H1 (cell line): ENCODE data around the gene TBX18. TPM values are rescaled to one million over a fixed set of nuclear protein-coding genes. Genes with fewer than 3 reads are reported as not detected.

Source experiments
- NANOG ChIP-seq: IDR thresholded peaks from 2 replicates; pipeline ENCODE4 v1.6.1; 2011; ENCODE audit warnings: low read length, low read depth, mild to moderate bottlenecking, inconsistent platforms; ENCODE audit not compliant: insufficient read depth, poor library complexity, severe bottlenecking
- NRF1 ChIP-seq: IDR thresholded peaks from 2 replicates; pipeline ENCODE4 v1.6.1; 2011; ENCODE audit warnings: mild to moderate bottlenecking, low read depth, low read length, improper control_type of control experiment
- POLR2A ChIP-seq, 2 experiments: IDR thresholded peaks; 1 replicate in 1 of 2; 2 replicates in 1 of 2; pipeline ENCODE4 v1.6.1; 2011; ENCODE audit warnings: low read depth in 2 of 2, low read length in 2 of 2, mild to moderate bottlenecking in 2 of 2; ENCODE audit errors: control extremely low read depth in 1 of 2
- SIN3A ChIP-seq, 2 experiments: IDR thresholded peaks in 1 of 2; conservative IDR thresholded peaks in 1 of 2; 2 replicates each; pipeline ENCODE4 v1.6.1; 2011 to 2012; ENCODE audit warnings: low read length in 2 of 2, improper control_type of control experiment in 1 of 2, low read depth in 1 of 2, mild to moderate bottlenecking in 1 of 2
- SP4 ChIP-seq: IDR thresholded peaks from 2 replicates; pipeline ENCODE4 v1.6.1; 2012; ENCODE audit warnings: low read length, inconsistent platforms
- SRF ChIP-seq: IDR thresholded peaks from 2 replicates; pipeline ENCODE4 v1.6.1; 2011; ENCODE audit warnings: mild to moderate bottlenecking, low read depth, low read length, moderate library complexity
- TEAD4 ChIP-seq: IDR thresholded peaks from 2 replicates; pipeline ENCODE4 v1.6.1; 2012; ENCODE audit warnings: low read depth, low read length, inconsistent platforms, mixed read lengths
- polyA plus RNA-seq, 7 experiments: library from polyadenylated mRNA; depleted of rRNA in 3 of 7; stranded (reverse) in 5 of 7; unstranded in 2 of 7; fragments of >200 nt in 5 of 7; fragments of 200-250 nt in 2 of 7; gene quantifications; 1 replicate in 5 of 7; 2 replicates in 1 of 7; 4 replicates in 1 of 7; pipeline versions ENCODE4 v1.2.1 to v1.2.3, GENCODE V29; 2011 to 2013; ENCODE audit warnings: missing spikeins in 2 of 7, mixed read lengths in 2 of 7
- total RNA-seq: library from RNA; stranded (reverse); fragmentation: NEBNext Ultra II Directional; extraction: Animal tissue kit (Norgen Biotek cat#: 25700); gene quantifications from 2 replicates; pipeline ENCODE4 v1.2.1, GENCODE V29; 2021

The TBX18 gene
- total and polyA plus RNA-seq, 2 of the 8 experiments (the other 6 are each of a cell fraction or from before 2014, with no cell fraction given), result 0.02 TPM; not detected in 1

- TF ChIP-seq NRF1, result no peak
- TF ChIP-seq SRF, result no peak
- TF ChIP-seq SP4, result no peak
- TF ChIP-seq SIN3A (conservative IDR thresholded peaks at IDR 0.05 in 1 of 2, IDR thresholded peaks at IDR 0.05 in 1 of 2; ENCODE audit: low read depth in 1 of 2, low read length in 2 of 2), result no peak
- TF ChIP-seq TEAD4, result no peak
- no peak for TF ChIP-seq NANOG
- no peak for TF ChIP-seq POLR2A (IDR thresholded peaks at IDR 0.05; ENCODE audit: control extremely low read depth in 1 of 2, low read depth in 2 of 2, low read length in 2 of 2)
Observed at GRCh38 chr6:84671183-84671582, 93.2 kb downstream of the TBX18 start (continued).
